Measurements from ENCODE around the gene CCDC102A.
"Not testable (repeated sequence)": the region's sequence is repeated elsewhere in the genome, so short reads cannot be mapped to it uniquely, and the experiment has no call there.

CCDC102A gene

DNA sequence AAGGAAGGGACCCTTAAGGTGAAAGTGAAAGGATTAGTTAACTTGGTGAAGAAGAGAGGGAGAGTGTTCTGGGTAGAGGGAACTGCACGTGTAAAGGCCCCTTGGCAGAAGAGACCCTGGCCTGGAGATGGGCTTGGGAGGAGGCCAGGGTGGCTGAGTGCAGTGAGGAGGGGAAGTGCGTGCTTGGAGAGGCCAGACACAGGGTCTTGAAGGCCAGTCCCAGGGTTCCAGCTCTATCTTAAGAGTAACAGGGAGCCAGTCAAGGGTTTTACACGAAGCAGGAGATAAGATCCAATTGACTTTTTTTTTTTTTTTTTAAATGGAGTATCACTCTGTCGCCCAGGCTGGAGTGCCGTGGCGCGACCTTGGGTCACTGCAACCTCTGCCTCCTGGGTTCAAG lies 34.9 kb downstream of the CCDC102A start:
- TF ChIP-seq, protein P1, sequence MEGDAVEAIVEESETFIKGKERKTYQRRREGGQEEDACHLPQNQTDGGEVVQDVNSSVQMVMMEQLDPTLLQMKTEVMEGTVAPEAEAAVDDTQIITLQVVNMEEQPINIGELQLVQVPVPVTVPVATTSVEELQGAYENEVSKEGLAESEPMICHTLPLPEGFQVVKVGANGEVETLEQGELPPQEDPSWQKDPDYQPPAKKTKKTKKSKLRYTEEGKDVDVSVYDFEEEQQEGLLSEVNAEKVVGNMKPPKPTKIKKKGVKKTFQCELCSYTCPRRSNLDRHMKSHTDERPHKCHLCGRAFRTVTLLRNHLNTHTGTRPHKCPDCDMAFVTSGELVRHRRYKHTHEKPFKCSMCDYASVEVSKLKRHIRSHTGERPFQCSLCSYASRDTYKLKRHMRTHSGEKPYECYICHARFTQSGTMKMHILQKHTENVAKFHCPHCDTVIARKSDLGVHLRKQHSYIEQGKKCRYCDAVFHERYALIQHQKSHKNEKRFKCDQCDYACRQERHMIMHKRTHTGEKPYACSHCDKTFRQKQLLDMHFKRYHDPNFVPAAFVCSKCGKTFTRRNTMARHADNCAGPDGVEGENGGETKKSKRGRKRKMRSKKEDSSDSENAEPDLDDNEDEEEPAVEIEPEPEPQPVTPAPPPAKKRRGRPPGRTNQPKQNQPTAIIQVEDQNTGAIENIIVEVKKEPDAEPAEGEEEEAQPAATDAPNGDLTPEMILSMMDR (IDR thresholded peaks at IDR 0.05; ENCODE audit: low read length, missing control alignments): no peak
- no peak for DNase-seq (ENCODE audit: low read depth)
- H3K4me3 ChIP-seq (replicated peaks; ENCODE audit: low read depth, low read length): no peak overlapping the region

DNA sequence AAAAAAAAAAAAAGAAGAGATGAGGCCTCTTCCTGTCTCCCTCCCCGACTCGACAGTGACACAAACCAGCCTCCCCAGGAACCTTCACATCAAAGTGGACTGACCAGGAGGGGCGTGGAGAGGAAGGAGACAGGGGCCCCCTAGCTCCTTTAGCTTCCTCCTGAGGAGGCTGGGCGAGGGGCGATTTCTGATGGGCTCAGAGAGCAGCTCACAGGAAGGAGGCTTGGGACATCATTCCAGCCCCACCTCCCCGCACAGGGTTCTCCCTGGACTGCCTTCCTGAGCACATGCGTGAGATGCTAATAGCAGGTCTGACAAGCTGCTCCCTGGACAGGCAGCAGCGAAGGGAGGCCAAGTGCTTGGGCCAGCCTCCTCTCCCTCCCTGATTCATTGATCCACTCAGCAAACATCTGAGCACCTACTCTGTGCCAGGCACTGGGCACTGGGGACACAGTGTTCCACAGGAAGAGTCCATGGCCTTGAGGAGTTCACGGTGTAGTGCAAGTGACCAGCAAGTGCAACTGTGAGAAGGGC lies 35.7 kb downstream of the CCDC102A start:
- no peak overlapping the region for H3K4me3 ChIP-seq (replicated peaks; ENCODE audit: low read depth, low read length)
- DNase-seq (ENCODE audit: low read depth): peak; percentile 21
- TF ChIP-seq, protein P1 (IDR thresholded peaks at IDR 0.05; ENCODE audit: low read length, missing control alignments): no peak

DNA sequence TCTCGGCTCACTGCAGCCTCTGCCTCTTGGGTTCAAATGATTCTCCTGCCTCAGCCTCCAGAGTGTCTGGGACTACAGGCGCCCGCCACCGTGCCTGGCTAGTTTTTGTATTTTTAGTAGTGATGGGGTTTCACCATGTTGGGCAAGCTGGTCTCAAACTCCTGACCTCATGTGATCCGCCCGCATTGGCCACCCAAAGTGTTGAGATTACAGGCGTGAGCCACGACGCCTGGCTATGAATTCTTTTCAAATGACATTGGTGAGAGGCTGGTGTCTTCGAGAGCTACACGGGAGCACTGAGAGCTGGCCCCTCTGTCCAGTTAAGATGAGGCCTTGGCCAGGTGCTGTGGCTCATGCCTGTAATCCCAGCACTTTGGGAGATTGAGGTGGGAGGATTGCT lies 36.4 kb downstream of the CCDC102A start:
- not testable (repeated sequence) for H3K4me3 ChIP-seq (replicated peaks; ENCODE audit: low read depth, low read length); DNase-seq (ENCODE audit: low read depth)

DNA sequence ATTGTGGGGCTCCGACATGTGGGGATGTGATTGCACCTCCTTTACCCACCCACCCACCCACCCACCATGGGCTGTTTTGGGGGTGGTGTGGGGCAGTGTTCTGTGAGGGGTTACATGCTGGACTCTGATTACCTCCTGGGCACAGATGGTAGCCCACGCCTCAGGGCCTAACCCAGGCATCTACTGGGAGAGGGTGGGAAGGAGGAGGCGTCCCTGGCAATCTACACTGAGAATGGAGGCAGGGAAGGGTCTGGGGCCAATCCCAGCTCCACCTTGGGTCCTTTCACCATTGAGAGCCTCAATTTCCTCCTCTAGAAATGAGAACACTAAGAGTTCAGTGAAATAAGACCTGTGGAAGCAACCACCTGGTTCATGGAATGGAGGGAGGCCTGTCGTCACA lies 38.3 kb downstream of the CCDC102A start:
- H3K4me3 ChIP-seq (replicated peaks; ENCODE audit: low read depth, low read length): no peak overlapping the region
- TF ChIP-seq, protein P1 (IDR thresholded peaks at IDR 0.05; ENCODE audit: low read length, missing control alignments): no peak
- no peak for DNase-seq (ENCODE audit: low read depth)

DNA sequence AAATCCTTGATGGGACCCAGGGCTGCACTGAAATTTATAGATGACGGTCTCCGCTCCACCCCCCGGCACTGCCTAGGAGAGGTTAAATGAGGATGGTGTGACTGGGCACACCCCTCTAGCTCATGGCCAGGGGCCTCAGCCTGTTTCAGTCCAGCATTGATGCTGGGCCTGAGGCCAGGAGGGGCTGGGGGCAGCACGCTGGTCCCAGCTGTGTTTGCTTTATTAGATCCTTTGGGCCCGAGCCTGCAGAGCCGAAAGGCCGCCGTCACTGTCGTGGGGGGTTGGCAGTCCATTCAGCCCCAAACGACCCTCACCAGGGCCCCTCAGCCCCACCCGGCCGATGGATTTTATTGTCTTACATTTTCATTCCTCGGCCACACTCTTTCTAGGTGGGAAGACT lies 39.2 kb downstream of the CCDC102A start:
- no peak overlapping the region for H3K4me3 ChIP-seq (replicated peaks; ENCODE audit: low read depth, low read length)
- no peak for DNase-seq (ENCODE audit: low read depth)
- TF ChIP-seq, protein P1 (IDR thresholded peaks at IDR 0.05; ENCODE audit: low read length, missing control alignments): no peak

DNA sequence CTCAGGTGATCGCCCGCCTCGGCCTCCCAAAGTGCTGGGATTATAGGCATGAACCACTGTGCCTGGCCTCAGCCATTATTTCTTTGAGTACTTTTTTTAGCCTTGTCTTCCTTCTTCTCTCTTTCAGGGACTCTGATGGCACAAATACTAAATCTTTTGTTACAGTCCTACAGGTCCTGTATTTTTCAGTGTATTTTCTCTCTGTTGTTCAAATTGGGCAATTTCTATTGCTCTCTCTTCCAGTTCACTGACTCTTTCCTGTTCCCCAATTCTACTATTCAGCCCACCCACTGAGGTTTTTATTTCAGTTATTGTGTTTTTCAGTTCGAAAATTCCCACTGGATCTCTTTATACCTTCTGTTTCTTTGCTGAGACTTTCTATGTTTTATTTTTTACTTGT lies 42.6 kb downstream of the CCDC102A start:
- DNase-seq (ENCODE audit: low read depth): no peak
- H3K4me3 ChIP-seq (replicated peaks; ENCODE audit: low read depth, low read length): no peak overlapping the region
- TF ChIP-seq, protein P1 (IDR thresholded peaks at IDR 0.05; ENCODE audit: low read length, missing control alignments): no peak

DNA sequence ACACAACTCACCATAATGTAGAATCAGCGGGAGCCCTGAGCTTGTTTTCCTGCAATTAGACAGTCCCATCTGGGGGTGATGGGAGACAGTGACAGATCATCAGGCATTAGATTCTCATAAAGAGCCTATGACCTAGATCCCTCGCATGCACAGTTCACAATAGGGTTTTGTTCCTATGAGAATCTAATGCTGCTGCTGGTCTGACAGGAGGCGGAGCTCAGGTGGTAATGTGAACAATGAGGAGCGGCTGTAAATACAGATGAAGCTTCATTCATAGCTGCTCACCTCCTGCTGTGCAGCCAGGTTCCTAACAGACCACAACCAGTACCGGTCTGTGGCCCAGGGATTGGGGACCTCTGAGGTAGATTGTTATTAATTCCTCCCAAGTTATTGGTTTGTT lies 47.1 kb downstream of the CCDC102A start:
- no peak overlapping the region for H3K4me3 ChIP-seq (replicated peaks; ENCODE audit: low read depth, low read length)
- TF ChIP-seq, protein P1 (IDR thresholded peaks at IDR 0.05; ENCODE audit: low read length, missing control alignments): no peak
- DNase-seq (ENCODE audit: low read depth): no peak
